DOHH2 (cell line): ENCODE measurements around the gene ATP8B2.

Experiments
- EZH2phosphoT487 ChIP-seq: fragments of 200-600 bp; sonication (generic); IDR thresholded peaks from 2 replicates; pipeline ENCODE4 v1.6.1; 2017; ENCODE audit warnings: borderline replicate concordance, mild to moderate bottlenecking, antibody characterized with exemption, low read length, moderate library complexity, mixed read lengths
- TF ChIP-seq, protein P1 (sequence below): fragments of 200-600 bp; sonication (generic); IDR thresholded peaks from one replicate; pipeline ENCODE4 v1.5.1; 2014; ENCODE audit warnings: antibody characterized with exemption, mild to moderate bottlenecking, low read depth, low read length; ENCODE audit not compliant: poor library complexity, severe bottlenecking

DNA sequence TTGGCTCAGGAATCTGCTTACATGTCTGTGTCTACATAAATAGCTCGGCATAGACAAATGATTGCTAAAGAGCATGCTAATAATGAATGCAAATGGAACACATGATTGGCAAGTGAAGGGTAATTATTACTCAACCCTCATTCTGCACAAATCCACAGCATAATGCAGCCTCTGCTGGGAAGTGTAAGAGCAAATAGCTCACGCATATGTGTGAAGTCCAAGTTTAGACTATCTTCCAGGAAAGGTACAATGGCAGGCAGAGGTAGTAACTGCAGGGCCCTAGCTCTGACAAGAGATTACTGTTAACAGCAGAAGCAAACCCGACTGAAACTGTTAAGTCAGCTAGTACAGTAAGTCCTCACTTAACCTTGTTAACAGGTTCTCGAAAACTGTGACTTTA is 72.8 kb downstream of the ATP8B2 start:
- TF ChIP-seq, protein P1, sequence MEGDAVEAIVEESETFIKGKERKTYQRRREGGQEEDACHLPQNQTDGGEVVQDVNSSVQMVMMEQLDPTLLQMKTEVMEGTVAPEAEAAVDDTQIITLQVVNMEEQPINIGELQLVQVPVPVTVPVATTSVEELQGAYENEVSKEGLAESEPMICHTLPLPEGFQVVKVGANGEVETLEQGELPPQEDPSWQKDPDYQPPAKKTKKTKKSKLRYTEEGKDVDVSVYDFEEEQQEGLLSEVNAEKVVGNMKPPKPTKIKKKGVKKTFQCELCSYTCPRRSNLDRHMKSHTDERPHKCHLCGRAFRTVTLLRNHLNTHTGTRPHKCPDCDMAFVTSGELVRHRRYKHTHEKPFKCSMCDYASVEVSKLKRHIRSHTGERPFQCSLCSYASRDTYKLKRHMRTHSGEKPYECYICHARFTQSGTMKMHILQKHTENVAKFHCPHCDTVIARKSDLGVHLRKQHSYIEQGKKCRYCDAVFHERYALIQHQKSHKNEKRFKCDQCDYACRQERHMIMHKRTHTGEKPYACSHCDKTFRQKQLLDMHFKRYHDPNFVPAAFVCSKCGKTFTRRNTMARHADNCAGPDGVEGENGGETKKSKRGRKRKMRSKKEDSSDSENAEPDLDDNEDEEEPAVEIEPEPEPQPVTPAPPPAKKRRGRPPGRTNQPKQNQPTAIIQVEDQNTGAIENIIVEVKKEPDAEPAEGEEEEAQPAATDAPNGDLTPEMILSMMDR = no peak
- no peak for TF ChIP-seq EZH2phosphoT487
